ENCODE results near the gene NSMCE1. TPM values are rescaled to one million over a fixed set of nuclear protein-coding genes. Genes with fewer than 3 reads are reported as not detected.

NSMCE1 gene, protein sequence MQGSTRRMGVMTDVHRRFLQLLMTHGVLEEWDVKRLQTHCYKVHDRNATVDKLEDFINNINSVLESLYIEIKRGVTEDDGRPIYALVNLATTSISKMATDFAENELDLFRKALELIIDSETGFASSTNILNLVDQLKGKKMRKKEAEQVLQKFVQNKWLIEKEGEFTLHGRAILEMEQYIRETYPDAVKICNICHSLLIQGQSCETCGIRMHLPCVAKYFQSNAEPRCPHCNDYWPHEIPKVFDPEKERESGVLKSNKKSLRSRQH
- total RNA-seq (2021) (45.7 and 53.0 TPM in 2 replicates), Bru-seq, nascent RNA (percentile 51 among the genes with signal in this experiment), BruChase-seq, experiment 1, labeled RNA remaining after a 2-hour chase (percentile 46 among the genes with signal in this experiment), BruChase-seq, experiment 2, labeled RNA remaining after a 6-hour chase (percentile 55 among the genes with signal in this experiment)
- long read RNA-seq, transcript NSMCE1-201 (8 exons, 1,067 nt) = major isoform, 44 of 54 reads
- long read RNA-seq, partial matches to known transcripts = 2 of 54 reads
- long read RNA-seq, other reads (novel, unspliced or antisense) = 8 of 54 reads

DNA sequence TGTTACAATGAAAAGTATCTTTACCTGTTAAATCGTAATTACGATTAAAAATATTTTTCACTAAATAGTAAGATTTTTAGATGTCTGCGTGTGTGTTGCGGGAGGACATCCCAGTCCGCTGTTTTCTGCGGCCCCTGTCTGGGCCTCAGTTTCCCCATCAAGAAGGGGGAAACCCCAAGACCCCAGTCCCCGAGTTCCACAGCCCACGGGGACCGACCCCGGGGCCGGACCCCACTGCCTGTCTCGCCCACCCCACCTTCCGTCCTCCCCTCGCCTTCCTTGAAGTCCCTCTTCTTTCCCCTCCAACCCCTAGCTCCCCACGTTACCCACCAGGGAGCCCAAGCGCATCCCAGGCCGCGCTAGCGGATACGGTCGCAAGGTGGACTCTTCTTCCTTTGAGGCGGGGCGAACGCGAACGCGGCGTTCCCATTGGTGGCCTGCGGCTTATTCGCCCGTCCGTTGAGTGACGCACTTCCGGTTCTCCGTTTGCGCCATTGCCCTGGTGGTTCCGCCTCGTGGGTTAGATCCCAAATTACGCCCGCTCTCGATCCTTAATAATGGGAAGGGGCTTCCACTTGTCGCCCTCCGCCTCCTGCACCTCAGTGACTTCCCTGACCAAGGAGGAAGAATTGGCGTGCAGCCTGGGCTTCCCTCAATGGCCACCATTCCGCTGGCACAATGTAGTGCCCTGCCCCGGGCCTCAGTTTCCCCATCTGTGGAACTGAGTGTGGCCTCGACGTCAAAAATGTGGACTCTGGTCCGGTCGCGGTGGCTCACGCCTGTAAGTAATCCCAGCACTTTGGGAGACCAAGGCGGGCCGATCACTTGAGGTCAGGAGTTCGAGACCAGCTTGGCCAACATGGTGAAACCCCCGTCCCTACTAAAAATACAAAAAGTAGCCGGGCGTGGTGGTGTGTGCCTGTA lies at the start of gene NSMCE1:
Gene NSMCE1 (minus strand): TSS at position 397 of the 924 bp plus-strand sequence. CDS start 11,202 bp downstream, outside the sequence.
- ChIA-PET POLR2A (ENCODE audit: low non-redundant PET) (no interaction called here), CTCF (no interaction called here)
- intact Hi-C loops (cut with micrococcal nuclease; ENCODE audit: unreplicated experiment) = no loop called here
- Histone ChIP-seq H3K27ac (ENCODE audit: low read depth, low read length, poor library complexity, severe bottlenecking) (peak within 1 kb of the TSS; percentile 76), H3K36me3 (ENCODE audit: insufficient read depth, low read length, poor library complexity, severe bottlenecking) (no peaks in the 10 kb centered on the region), H3K4me3 (ENCODE audit: low read depth, low read length, poor library complexity, severe bottlenecking) (peak within 1 kb of the TSS; percentile 71), H3K27me3 (replicated peaks; ENCODE audit: insufficient read depth, low read depth, low read length, poor library complexity) (no peaks in the 10 kb centered on the region), H3K4me1 (ENCODE audit: insufficient read depth, low read length, poor library complexity, severe bottlenecking) (peaks cover 8% of the 10 kb centered on the region), H3K9me3 (ENCODE audit: low read depth, low read length, poor library complexity, severe bottlenecking) (no peaks in the 10 kb centered on the region)
- TF ChIP-seq EZH2 (IDR thresholded peaks at IDR 0.05; ENCODE audit: borderline replicate concordance, low read depth, low read length, poor library complexity, severe bottlenecking) = no peak
- TF ChIP-seq, protein P1, sequence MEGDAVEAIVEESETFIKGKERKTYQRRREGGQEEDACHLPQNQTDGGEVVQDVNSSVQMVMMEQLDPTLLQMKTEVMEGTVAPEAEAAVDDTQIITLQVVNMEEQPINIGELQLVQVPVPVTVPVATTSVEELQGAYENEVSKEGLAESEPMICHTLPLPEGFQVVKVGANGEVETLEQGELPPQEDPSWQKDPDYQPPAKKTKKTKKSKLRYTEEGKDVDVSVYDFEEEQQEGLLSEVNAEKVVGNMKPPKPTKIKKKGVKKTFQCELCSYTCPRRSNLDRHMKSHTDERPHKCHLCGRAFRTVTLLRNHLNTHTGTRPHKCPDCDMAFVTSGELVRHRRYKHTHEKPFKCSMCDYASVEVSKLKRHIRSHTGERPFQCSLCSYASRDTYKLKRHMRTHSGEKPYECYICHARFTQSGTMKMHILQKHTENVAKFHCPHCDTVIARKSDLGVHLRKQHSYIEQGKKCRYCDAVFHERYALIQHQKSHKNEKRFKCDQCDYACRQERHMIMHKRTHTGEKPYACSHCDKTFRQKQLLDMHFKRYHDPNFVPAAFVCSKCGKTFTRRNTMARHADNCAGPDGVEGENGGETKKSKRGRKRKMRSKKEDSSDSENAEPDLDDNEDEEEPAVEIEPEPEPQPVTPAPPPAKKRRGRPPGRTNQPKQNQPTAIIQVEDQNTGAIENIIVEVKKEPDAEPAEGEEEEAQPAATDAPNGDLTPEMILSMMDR (conservative IDR thresholded peaks at IDR 0.05; ENCODE audit: low read depth, low read length) = 0 out of 2 replicates have a peak, but pooled peaks have one; percentile 18
- TSS peak; percentile 94 for BruUV-seq (replicated peaks)
- DNase-seq (ENCODE audit: low spot score) = peak; percentile 98

GRCh38 chr16:27317738-27318391 lies 49.3 kb upstream of the NSMCE1 start:
- TF ChIP-seq EZH2 (IDR thresholded peaks at IDR 0.05; ENCODE audit: borderline replicate concordance, low read depth, low read length, poor library complexity, severe bottlenecking) = no peak
- TF ChIP-seq, protein P1 (conservative IDR thresholded peaks at IDR 0.05; ENCODE audit: low read depth, low read length) = no peak
- ChIA-PET POLR2A (ENCODE audit: low non-redundant PET) (interaction anchor here (0.6 kb wide), 1 partner anchor 10 kb away, joined by 5 read pairs; no protein-coding TSS in a partner anchor), CTCF (no interaction called here)
- H3K4me1 ChIP-seq (ENCODE audit: insufficient read depth, low read length, poor library complexity, severe bottlenecking) = no peaks in the 10 kb centered on the region
- no peaks in the 10 kb centered on the region for H3K9me3 ChIP-seq (ENCODE audit: low read depth, low read length, poor library complexity, severe bottlenecking)
- H3K27ac ChIP-seq (ENCODE audit: low read depth, low read length, poor library complexity, severe bottlenecking) = no peak overlapping the region
- no peaks in the 10 kb centered on the region for H3K27me3 ChIP-seq (replicated peaks; ENCODE audit: insufficient read depth, low read depth, low read length, poor library complexity)
- intact Hi-C loops (cut with micrococcal nuclease; ENCODE audit: unreplicated experiment) = no loop called here
- BruUV-seq (replicated peaks) = no TSS peak
- DNase-seq (ENCODE audit: low spot score) = no peak
- H3K36me3 ChIP-seq (ENCODE audit: insufficient read depth, low read length, poor library complexity, severe bottlenecking) = no peaks in the 10 kb centered on the region
- no peak overlapping the region for H3K4me3 ChIP-seq (ENCODE audit: low read depth, low read length, poor library complexity, severe bottlenecking)

DNA sequence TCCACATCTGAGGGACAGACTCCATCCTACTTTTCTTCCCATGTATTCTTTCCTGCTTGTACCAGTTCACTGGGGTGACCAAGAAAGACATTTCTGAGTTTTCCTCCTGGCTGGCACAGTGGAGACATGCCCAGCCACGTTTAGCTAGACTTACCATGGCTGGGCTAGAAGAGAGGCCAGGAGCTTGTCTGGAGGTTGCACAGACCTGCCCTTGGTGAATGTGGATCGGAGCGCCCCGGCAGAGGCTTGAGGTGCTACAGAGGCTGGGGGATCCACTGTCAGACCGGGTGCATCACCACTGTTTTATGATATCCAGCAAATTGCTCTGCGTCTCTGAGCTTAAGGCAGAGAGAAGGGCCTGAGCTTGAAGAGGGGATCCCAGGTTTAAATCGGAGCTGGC lies 48.7 kb upstream of the NSMCE1 start:
- CTCF ChIA-PET = no interaction called here
- Histone ChIP-seq H3K4me1 (ENCODE audit: insufficient read depth, low read length, poor library complexity, severe bottlenecking) (no peaks in the 10 kb centered on the region), H3K4me3 (ENCODE audit: low read depth, low read length, poor library complexity, severe bottlenecking) (no peak overlapping the region), H3K36me3 (ENCODE audit: insufficient read depth, low read length, poor library complexity, severe bottlenecking) (no peaks in the 10 kb centered on the region), H3K9me3 (ENCODE audit: low read depth, low read length, poor library complexity, severe bottlenecking) (no peaks in the 10 kb centered on the region), H3K27ac (ENCODE audit: low read depth, low read length, poor library complexity, severe bottlenecking) (no peak overlapping the region), H3K27me3 (replicated peaks; ENCODE audit: insufficient read depth, low read depth, low read length, poor library complexity) (no peaks in the 10 kb centered on the region)
- intact Hi-C loops (cut with micrococcal nuclease; ENCODE audit: unreplicated experiment) = no loop called here
- DNase-seq (ENCODE audit: low spot score) = no peak
- TF ChIP-seq EZH2 (IDR thresholded peaks at IDR 0.05; ENCODE audit: borderline replicate concordance, low read depth, low read length, poor library complexity, severe bottlenecking) = no peak
- TF ChIP-seq, protein P1 (conservative IDR thresholded peaks at IDR 0.05; ENCODE audit: low read depth, low read length) = no peak
- POLR2A ChIA-PET (ENCODE audit: low non-redundant PET) = no interaction called here
- no TSS peak for BruUV-seq (replicated peaks)

Measured in A673 (cell line).